PFSK-1 (cell line): ENCODE results near the gene HOXA4.

Source experiments
- FOXP2 ChIP-seq: optimal IDR thresholded peaks from 2 replicates; pipeline ENCODE3; 2011; ENCODE audit warnings: borderline replicate concordance, control low read depth, inconsistent platforms; ENCODE audit not compliant: insufficient read depth; ENCODE audit errors: extremely low read length, extremely low read depth
- POLR2AphosphoS5 ChIP-seq: IDR thresholded peaks from 2 replicates; pipeline ENCODE4 v1.6.1; 2012; ENCODE audit warnings: low read depth, mild to moderate bottlenecking, control low read depth, low read length, moderate library complexity
- SIN3A ChIP-seq: IDR thresholded peaks from 2 replicates; pipeline ENCODE4 v1.6.1; 2012; ENCODE audit warnings: mild to moderate bottlenecking, low read length, moderate library complexity, borderline replicate concordance; ENCODE audit not compliant: insufficient read depth
- TAF1 ChIP-seq: IDR thresholded peaks from 2 replicates; pipeline ENCODE4 v1.6.1; 2012; ENCODE audit warnings: low read length, control low read depth, borderline replicate concordance; ENCODE audit not compliant: insufficient read depth
- TF ChIP-seq, protein P1 (sequence below), 2 experiments: IDR thresholded peaks; 2 replicates each; pipeline versions ENCODE4 v1.6.1 to v1.8.0; 2011 to 2012; ENCODE audit warnings: low read depth in 2 of 2, low read length in 2 of 2, control low read depth in 1 of 2, inconsistent platforms in 1 of 2, mild to moderate bottlenecking in 1 of 2, moderate library complexity in 1 of 2; ENCODE audit not compliant: insufficient read depth in 1 of 2

HOXA4 gene

DNA sequence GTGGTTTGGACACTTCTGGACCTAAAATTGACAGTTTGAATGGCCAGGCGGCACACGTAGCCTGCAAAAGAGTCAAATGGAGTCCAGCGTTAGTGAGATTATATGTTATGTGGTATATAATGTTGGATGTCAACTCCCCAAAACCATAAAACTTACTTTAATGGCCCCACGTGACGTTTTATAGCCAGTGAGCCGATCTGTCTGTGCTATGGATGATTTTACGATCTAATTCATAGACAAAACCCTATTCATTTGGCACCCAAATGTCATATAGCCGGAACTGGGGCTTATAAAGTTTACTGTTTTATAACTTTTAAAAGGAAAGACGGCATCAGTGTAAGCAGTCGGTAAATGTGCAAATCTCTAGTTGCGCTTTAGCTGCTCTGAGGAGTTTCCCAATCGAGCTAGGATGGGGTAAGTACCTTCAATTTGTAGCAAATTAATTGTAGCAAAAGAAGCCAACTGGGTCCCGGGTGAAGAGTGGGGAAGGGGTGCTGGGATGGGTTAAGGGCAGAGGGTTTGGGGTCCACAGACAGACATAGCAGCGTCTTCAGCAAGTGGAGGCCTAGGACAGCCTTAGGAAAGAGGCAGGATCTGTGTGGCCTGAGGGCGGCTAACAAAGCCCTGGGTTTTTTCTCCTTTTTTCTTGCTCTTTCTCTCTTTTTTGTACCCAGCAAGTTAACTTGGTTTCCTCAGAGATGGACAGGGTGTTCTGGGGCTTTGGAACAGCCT lies 9.7 kb upstream of the HOXA4 start:
- TF ChIP-seq, protein P1, sequence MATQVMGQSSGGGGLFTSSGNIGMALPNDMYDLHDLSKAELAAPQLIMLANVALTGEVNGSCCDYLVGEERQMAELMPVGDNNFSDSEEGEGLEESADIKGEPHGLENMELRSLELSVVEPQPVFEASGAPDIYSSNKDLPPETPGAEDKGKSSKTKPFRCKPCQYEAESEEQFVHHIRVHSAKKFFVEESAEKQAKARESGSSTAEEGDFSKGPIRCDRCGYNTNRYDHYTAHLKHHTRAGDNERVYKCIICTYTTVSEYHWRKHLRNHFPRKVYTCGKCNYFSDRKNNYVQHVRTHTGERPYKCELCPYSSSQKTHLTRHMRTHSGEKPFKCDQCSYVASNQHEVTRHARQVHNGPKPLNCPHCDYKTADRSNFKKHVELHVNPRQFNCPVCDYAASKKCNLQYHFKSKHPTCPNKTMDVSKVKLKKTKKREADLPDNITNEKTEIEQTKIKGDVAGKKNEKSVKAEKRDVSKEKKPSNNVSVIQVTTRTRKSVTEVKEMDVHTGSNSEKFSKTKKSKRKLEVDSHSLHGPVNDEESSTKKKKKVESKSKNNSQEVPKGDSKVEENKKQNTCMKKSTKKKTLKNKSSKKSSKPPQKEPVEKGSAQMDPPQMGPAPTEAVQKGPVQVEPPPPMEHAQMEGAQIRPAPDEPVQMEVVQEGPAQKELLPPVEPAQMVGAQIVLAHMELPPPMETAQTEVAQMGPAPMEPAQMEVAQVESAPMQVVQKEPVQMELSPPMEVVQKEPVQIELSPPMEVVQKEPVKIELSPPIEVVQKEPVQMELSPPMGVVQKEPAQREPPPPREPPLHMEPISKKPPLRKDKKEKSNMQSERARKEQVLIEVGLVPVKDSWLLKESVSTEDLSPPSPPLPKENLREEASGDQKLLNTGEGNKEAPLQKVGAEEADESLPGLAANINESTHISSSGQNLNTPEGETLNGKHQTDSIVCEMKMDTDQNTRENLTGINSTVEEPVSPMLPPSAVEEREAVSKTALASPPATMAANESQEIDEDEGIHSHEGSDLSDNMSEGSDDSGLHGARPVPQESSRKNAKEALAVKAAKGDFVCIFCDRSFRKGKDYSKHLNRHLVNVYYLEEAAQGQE (IDR thresholded peaks at IDR 0.05; ENCODE audit: insufficient read depth in 1 of 2, low read depth in 2 of 2, low read length in 2 of 2), result no peak
- TF ChIP-seq POLR2AphosphoS5, result no peak
- no peak for TF ChIP-seq SIN3A
- TF ChIP-seq TAF1, result no peak
- no peak for TF ChIP-seq FOXP2

DNA sequence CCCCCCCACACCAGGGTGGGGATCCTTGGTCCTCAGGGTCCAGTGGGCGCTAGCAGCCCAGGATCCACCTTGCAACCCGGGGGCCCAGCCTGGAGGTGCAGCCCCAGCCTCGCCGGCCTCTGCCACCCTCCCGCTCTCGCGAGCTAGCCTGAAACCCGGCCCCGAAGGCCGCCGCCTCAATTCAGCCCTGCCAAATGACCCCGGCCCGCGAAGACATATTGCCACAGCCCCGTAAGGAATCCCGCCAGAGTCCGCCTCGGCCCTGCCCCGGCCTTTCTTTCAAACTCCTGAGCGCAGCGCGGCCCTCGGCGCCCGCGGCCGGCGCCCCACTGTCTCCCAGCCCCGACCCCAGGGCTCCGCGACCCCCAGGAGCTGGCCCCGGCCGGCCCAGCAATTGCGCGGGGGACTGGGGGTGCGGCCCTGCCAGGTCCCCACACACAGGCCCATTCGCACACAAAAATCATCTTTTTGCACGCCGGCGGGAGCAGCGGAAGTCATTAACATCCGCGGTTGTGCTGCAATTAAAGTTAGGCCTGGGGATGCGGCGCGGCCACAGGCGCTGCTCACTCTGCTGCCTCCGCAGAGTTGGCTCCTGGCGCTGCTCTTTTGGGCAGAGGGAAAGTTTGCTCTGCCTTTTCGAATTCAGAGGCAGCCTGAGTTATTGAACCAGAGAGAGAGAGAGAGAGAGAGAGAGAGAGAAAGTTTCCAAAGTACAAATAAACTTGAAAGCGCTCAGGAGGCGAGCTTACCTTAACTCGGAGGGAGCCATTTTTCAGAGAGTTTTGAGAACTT lies 9.0 kb upstream of the HOXA4 start:
- TF ChIP-seq POLR2AphosphoS5 (no peak), TAF1 (no peak), SIN3A (no peak), FOXP2 (no peak)
- TF ChIP-seq, protein P1 (IDR thresholded peaks at IDR 0.05; ENCODE audit: insufficient read depth in 1 of 2, low read depth in 2 of 2, low read length in 2 of 2), result no peak

DNA sequence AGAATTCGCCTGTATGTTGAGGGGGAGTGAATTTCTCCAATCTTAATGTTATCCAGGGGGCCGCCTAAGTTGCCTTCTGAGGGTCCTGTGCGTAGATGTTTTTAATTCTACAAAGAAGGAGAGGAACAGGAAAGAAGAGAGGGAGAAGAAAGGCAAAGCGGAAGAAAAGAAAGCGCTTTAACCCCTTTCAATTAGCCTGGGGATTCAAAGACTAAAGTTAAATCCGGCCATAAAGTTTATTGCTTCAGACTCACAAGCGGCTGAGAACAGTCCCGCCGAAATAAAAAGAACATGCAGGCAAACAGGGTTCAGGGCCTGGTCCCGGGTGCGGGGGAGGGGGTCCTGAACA lies 8.4 kb upstream of the HOXA4 start:
- TF ChIP-seq FOXP2, result no peak
- TF ChIP-seq POLR2AphosphoS5, result no peak
- TF ChIP-seq SIN3A, result no peak
- no peak for TF ChIP-seq TAF1
- TF ChIP-seq, protein P1 (IDR thresholded peaks at IDR 0.05; ENCODE audit: insufficient read depth in 1 of 2, low read depth in 2 of 2, low read length in 2 of 2), result no peak

DNA sequence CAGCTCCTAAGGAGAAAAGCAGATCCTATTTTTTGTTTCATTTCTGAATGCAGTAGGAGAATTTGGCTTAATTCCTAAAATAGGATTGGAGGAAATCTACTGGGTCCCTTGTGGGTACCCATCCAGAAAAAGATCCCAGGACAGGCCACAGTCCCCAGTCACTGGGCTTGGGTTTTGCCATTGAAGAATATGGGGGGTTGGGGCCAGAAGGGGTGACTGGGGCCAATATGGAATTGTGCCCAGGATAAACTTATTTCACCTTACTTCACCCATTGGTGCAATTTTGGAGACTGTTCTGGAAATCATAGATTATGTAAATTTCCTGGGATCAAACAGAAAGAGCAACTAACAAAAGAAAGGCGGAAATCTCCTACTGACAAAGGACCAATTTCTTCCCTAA lies 7.9 kb upstream of the HOXA4 start:
- TF ChIP-seq POLR2AphosphoS5 (no peak), FOXP2 (no peak), TAF1 (no peak), SIN3A (no peak)
- TF ChIP-seq, protein P1 (IDR thresholded peaks at IDR 0.05; ENCODE audit: insufficient read depth in 1 of 2, low read depth in 2 of 2, low read length in 2 of 2), result no peak
